Astrocyte of the cerebellum (primary cell): Measurements from ENCODE around the gene ERF.

Source experiments
- DNase-seq: peaks from one replicate; pipeline ENCODE4 v3.0.0-alpha.2; 2011; ENCODE audit warnings: low read depth
- H3K4me3 ChIP-seq: 2 replicates; pipeline ENCODE4 v1.5.1; 2011; ENCODE audit warnings: mild to moderate bottlenecking, low read depth, low read length, moderate library complexity
- in situ Hi-C: cut with HindIII; loops from 2 replicates; pipeline ENCODE4 v1.10.0; 2017; ENCODE audit warnings: low sequenced_read_pairs
- TF ChIP-seq, protein P1 (sequence below): IDR thresholded peaks from 2 replicates; pipeline ENCODE4 v1.5.1; 2012; ENCODE audit warnings: low read length, low read depth, moderate library complexity, mild to moderate bottlenecking; ENCODE audit errors: missing control alignments

Gene ERF

GRCh38 chr19:42203700-42204099, 51.2 kb downstream of the ERF start:
- TF ChIP-seq, protein P1, sequence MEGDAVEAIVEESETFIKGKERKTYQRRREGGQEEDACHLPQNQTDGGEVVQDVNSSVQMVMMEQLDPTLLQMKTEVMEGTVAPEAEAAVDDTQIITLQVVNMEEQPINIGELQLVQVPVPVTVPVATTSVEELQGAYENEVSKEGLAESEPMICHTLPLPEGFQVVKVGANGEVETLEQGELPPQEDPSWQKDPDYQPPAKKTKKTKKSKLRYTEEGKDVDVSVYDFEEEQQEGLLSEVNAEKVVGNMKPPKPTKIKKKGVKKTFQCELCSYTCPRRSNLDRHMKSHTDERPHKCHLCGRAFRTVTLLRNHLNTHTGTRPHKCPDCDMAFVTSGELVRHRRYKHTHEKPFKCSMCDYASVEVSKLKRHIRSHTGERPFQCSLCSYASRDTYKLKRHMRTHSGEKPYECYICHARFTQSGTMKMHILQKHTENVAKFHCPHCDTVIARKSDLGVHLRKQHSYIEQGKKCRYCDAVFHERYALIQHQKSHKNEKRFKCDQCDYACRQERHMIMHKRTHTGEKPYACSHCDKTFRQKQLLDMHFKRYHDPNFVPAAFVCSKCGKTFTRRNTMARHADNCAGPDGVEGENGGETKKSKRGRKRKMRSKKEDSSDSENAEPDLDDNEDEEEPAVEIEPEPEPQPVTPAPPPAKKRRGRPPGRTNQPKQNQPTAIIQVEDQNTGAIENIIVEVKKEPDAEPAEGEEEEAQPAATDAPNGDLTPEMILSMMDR = no peak
- in situ Hi-C loops = no loop called here

GRCh38 chr19:42202290-42202880, 52.5 kb downstream of the ERF start:
- H3K4me3 ChIP-seq = no peak overlapping the region
- in situ Hi-C loops = no loop called here
- TF ChIP-seq, protein P1 = no peak
- DNase-seq = no peak

More at GRCh38 chr19:42203700-42204099, 51.2 kb downstream of the ERF start:
- H3K4me3 ChIP-seq = no peak overlapping the region
- no peak for DNase-seq

- TF ChIP-seq, protein P1 = no peak
- H3K4me3 ChIP-seq = no peak overlapping the region
- no peak for DNase-seq
- in situ Hi-C loops = no loop called here
Measured at GRCh38 chr19:42201489-42202289, 53.2 kb downstream of the ERF start.

DNA sequence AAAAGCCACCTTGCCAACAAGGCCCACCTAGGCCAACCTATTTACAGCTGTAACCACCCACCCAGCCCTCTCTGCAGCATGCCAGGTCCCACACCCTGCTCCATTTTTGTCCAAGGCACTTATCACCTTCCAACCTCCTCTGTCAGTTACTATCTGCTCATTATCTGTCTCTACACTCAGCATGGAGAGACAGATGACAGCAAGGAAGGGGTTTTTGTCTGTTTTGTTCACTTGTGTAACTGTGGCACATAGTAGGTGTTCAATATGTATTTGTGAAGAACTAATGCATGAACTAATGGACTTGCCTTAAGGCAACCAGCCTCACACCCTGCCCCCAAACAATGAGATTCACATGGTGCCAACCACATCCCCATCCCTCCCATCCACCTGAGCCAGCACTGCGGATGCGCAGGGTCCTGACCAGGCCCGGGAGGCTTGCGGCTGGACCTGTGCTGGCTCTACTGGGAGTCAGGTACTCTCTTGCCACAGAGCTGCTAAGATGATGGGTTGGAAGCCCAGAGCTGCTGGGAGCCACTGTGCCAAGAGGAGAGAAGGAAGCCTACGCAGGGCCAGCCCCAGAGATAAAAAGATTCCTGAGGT, 54.7 kb downstream of the ERF start:
- in situ Hi-C loops = no loop called here
- TF ChIP-seq, protein P1 = no peak
- DNase-seq = no peak
- no peak overlapping the region for H3K4me3 ChIP-seq

DNA sequence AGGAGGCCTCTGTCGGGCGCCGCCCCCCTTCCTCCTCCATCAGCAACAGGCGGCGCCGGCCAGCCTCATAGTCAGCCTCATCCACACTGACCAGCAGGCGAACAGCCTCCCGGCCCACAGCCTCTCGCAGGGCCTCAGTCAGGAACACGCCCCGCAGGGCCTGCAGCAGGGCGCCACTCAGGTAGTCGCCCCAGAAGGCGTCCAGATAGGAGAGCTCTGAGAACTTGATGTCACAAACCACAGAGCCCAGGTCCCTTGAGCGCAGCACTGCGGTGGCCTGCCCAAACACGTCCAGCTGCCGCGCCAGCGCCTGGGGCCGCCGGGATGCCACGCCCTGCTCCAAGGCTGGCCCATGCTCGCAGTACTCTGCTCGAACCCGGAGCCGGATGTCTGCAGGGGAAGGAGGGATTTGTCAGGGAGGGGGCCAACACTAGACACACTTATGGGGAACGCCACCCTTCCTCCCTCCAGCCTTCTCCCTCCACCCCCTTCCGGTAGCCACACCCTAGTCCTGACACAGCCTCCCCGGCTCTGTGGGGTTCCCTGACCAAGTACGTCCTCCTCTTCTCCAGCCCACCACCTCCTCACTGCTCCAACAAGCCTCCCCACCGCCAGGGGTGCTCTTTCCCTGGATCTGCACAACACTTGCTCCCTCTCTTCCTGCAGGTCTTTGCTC, 55.4 kb downstream of the ERF start:
- DNase-seq = no peak
- TF ChIP-seq, protein P1 = no peak
- in situ Hi-C loops = no loop called here
- no peak overlapping the region for H3K4me3 ChIP-seq

- no peak for DNase-seq
- TF ChIP-seq, protein P1 = no peak
- H3K4me3 ChIP-seq = no peak overlapping the region
- in situ Hi-C loops = no loop called here
Measured at GRCh38 chr19:42198676-42199439, 56.1 kb downstream of the ERF start.
